OCI-M2 (cell line): ENCODE measurements around the gene RUNDC1.
"Not testable (repeated sequence)": the region's sequence is repeated elsewhere in the genome, so short reads cannot be mapped to it uniquely, and the experiment has no call there.

Experiments used
- DNase-seq: peaks from one replicate; lab custom pipeline; 2025; ENCODE audit not compliant: unreplicated experiment; lab: John Stamatoyannopoulos, UW

RUNDC1 gene

GRCh38 chr17:42980274-42980765 lies at the start of gene RUNDC1:
Gene RUNDC1 (plus strand): TSS chr17:42980565. CDS start chr17:42980577, 12 bp downstream.
- DNase-seq: no peak

GRCh38 chr17:42937712-42938596 lies 42.4 kb upstream of the RUNDC1 start:
- DNase-seq: no peak

GRCh38 chr17:42944211-42944610 lies 36.2 kb upstream of the RUNDC1 start:
- DNase-seq: no peak

GRCh38 chr17:42946812-42947211 lies 33.6 kb upstream of the RUNDC1 start:
- no peak for DNase-seq

GRCh38 chr17:42950044-42950783 lies 30.2 kb upstream of the RUNDC1 start:
- DNase-seq: no peak

GRCh38 chr17:42953669-42954068 lies 26.7 kb upstream of the RUNDC1 start:
- DNase-seq: no peak

GRCh38 chr17:42964161-42964932 lies 16.0 kb upstream of the RUNDC1 start, which contains the start of gene AARSD1:
Gene AARSD1 (minus strand): TSS chr17:42964454. CDS start chr17:42964440, 14 bp downstream.
- no peak for DNase-seq

- DNase-seq: no peak
Observed at GRCh38 chr17:42967925-42968324, 12.4 kb upstream of the RUNDC1 start.

- no peak for DNase-seq
Observed at GRCh38 chr17:42969001-42969581, 11.3 kb upstream of the RUNDC1 start.

- DNase-seq: no peak
Observed at GRCh38 chr17:42971589-42971988, 8.8 kb upstream of the RUNDC1 start.

- not testable (repeated sequence) for DNase-seq
Observed at GRCh38 chr17:42973323-42973722, 7.0 kb upstream of the RUNDC1 start.

GRCh38 chr17:42975265-42975664 lies 5.1 kb upstream of the RUNDC1 start:
- no peak for DNase-seq

GRCh38 chr17:42975701-42976100 lies 4.7 kb upstream of the RUNDC1 start:
- not testable (repeated sequence) for DNase-seq

- no peak for DNase-seq
Observed at GRCh38 chr17:42979511-42980273, 673 bp upstream of the RUNDC1 start, which contains the start of gene PTGES3L. Gene PTGES3L (minus strand): TSS chr17:42980080. CDS start chr17:42980053, 27 bp downstream.

- no peak for DNase-seq
Observed at GRCh38 chr17:42980766-42981397, 517 bp downstream of the RUNDC1 start.

GRCh38 chr17:42982266-42982665 lies 1.9 kb downstream of the RUNDC1 start:
- DNase-seq: no peak

GRCh38 chr17:42985225-42985624 lies 4.9 kb downstream of the RUNDC1 start:
- DNase-seq: no peak

GRCh38 chr17:42989141-42989540 lies 8.8 kb downstream of the RUNDC1 start:
- no peak for DNase-seq
